NCI-H146 treated with DMSO at 0.1 percent for 48 hours (cell line): ENCODE data around the gene PRKAR2B.

Experiments
- DNase-seq: peaks from one replicate; lab custom pipeline; 2025; ENCODE audit not compliant: unreplicated experiment; lab: John Stamatoyannopoulos, UW

The PRKAR2B gene

DNA sequence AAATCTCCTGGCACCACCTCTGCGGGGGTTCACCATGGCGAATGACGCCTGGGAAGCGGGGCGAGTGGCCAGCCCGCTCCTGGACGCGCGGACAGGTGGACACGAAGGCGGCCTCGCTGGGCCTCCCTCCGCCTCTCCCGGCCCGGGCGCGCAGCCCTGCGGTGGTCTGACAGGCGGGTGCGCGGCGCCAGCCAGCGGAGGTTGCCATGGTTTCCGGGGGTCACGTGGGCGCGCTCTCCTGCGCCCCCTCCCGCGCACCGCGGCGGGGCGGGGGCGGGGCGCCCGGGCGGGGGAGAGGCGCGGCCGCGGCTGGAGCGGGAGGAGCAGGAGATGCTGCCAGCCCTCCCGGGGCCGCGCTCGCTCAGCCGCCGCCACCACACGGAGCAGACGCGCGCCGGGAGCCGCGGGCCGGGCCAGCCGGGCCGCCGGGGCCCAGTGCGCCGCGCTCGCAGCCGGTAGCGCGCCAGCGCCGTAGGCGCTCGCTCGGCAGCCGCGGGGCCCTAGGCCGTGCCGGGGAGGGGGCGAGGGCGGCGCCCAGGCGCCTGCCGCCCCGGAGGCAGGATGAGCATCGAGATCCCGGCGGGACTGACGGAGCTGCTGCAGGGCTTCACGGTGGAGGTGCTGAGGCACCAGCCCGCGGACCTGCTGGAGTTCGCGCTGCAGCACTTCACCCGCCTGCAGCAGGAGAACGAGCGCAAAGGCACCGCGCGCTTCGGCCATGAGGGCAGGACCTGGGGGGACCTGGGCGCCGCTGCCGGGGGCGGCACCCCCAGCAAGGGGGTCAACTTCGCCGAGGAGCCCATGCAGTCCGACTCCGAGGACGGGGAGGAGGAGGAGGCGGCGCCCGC is at the start of gene PRKAR2B:
TSS of gene PRKAR2B (plus strand) at position 359 of the 848 bp plus-strand sequence. CDS start at position 562, 203 bp downstream.
- DNase-seq: peak; percentile 81

GRCh38 chr7:106994833-106995232 is 49.7 kb upstream of the PRKAR2B start:
- no peak for DNase-seq

- DNase-seq: no peak
Observed at GRCh38 chr7:106997487-106998271, 46.8 kb upstream of the PRKAR2B start.

DNA sequence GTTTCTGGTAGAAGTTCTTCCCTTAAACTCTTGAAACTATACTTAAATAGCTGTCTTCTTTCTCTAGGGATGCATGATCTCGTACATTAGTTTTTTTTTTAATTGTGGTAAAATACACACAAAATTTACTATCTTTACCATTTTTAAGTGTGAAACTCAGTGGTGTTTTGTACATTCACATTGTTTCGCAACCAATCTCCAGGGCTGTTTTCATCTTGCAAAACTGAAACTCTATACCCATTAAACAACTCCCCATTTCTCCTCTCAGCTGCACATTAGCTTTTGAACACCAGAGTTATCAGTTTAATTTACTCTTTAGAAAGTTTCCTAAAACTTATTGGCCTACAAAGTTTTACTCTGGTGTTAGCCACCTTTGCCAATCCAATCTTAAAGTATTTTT is 45.5 kb upstream of the PRKAR2B start:
- no peak for DNase-seq

- DNase-seq: no peak
Observed at GRCh38 chr7:107001490-107001889, 43.0 kb upstream of the PRKAR2B start.

DNA sequence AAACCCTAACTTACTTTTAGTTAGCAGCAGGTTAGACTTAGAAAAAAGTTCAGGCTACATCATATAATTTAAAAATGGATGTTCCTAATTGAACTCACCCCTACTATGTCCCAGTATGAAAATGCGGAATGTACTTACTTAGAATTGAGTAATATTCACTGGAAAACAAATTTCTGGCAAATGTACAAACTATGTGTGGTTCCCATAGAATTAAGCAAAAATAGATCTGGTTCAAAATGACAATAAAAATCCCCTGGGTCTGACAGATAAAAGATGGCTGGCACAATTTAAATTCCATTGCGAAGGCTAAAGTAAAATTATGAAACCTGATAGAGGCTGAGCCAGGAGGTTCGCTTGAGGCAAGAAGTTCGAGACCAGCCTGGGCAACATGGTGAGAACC is 42.4 kb upstream of the PRKAR2B start:
- DNase-seq: no peak

GRCh38 chr7:107002529-107002998 is 41.9 kb upstream of the PRKAR2B start:
- no peak for DNase-seq

- no peak for DNase-seq
Observed at GRCh38 chr7:107007007-107007891, 37.3 kb upstream of the PRKAR2B start.

DNA sequence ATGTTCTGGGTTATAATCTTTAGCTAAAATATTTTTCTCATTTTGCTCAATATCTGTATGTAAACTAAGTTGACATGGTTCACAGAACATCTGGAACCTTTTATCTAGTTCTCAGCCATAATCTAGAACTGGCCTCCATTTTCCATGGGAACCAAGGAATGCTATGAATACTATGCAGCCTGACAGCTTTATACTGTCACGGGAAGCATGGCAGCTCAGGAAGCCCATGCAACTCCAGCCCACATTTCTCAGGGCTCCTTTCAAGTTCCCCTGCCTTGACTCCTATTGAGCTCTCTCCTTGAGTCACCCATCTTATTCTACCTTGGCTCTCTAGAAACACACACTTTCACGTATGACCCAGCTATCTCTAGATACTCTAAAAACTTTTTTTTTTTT is 36.6 kb upstream of the PRKAR2B start:
- no peak for DNase-seq

GRCh38 chr7:107009846-107010203 is 34.7 kb upstream of the PRKAR2B start:
- no peak for DNase-seq

DNA sequence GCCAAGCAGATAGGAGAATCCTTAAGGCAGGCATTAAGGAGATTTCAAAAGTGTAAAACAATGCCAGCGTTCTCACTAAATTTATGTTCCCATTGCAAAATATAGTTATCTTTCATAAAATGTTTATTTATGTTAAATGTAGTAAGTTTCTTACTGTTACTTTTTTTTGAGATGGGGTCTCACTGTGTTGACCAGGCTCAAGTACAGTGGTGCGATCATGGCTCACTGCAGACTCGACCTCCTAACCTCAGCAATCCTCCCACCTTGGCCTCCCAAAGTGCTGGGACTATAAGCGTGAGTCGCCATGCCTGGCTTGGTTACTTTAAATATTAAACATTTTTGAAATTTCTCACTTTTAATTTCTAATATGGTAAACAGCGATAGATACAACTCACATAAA is 31.8 kb upstream of the PRKAR2B start:
- no peak for DNase-seq

DNA sequence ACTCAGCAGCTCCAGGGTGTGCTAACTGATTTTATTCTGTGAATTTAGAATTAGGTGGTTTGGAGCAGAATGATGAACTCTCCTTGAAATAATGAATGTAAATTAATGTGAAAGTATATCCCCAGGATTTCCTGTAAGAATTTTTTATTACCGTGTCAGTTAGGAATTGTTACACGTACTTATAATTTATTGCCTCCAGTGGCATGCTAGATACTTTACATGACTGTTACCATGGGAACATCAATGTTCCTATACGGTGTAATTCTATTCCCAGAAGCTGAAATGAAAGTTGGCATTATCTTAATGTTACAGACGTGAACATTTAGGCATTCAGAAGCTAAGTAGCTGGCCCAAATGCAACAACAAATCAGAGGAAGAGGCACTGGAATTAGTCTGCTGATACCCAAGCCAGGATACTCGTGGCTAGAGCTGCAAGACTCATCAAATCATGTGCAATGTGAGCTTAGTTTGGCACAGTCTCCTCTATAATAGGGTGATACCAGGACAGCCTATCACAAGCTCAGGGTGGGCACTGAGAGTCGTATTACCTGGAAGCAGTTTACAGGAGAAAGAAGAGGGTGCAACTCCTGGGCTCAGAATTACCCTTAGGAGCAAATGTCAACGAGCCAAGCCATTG is 30.0 kb upstream of the PRKAR2B start:
- no peak for DNase-seq

DNA sequence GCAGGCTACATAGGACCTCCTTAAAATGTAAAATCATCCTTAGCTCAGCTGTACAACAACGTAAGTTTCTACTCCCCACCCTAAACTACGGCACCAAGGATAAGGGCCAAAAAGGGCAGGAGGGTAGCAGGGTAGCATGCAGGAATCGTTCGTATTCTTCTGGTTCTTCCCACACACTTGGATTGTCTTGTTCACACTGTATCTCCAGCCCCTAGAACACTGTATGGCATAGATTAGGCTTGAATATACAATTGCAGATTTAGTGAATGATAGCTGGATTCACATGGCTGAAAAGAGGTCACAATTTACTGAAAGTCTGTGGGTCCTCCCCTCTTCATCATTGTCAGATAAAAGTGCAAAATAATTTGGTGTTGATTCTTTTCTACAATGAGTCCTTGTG is 28.2 kb upstream of the PRKAR2B start:
- no peak for DNase-seq

DNA sequence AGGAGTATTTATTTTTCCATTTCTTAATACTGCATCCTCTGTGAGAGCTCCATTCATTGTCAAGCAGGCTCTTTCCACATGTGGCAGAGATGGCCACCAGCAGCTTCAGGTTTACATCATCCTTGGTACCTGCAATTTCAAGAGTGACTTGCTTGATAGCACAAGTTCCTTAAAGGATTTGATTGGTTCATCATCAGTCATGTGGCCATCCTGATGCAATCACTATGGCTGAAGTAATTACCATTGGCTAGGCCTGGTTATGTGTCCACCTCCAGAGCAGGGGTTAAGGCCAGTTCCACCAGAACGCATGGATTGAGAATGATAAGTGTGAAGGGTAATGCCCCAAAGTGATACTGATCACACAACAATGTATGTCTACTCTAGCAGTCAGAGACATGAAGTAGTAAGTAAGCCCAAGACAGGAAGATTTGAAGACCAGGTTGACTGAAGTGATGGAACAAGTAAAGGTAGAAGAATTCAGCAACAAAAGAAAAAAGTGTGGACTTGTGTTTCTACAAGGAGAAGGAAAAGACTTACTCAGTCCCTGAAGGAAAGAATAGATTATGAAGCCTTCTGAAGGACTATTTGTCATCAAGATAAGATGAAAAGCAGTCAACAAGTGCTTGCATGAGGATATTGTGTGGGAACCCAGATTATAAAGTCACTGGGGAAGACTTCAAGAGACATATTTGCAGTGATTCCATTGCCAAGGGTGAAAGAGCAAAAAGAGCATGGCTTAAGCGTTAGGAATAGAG is 26.4 kb upstream of the PRKAR2B start:
- no peak for DNase-seq

DNA sequence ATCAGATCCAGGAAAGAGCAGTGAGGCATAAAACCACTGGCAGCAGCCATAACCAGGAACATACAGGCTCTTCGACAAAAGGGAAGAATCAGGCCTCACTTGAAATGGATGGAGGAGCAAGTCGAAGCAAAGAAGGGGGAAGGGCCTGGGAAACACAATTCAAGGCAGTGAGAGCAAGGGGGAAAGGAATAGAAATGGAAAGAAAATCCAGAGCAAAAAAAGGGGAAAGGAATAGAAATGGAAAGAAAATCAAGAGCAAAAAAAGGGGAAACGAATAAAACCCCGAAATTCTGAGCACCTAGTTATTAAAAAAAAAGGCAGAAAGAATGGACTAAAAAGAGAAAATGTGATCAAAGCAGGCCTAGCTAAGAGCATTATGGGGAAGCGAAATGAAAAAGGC is 24.1 kb upstream of the PRKAR2B start:
- no peak for DNase-seq

- no peak for DNase-seq
Observed at GRCh38 chr7:107021600-107021999, 22.9 kb upstream of the PRKAR2B start.

DNA sequence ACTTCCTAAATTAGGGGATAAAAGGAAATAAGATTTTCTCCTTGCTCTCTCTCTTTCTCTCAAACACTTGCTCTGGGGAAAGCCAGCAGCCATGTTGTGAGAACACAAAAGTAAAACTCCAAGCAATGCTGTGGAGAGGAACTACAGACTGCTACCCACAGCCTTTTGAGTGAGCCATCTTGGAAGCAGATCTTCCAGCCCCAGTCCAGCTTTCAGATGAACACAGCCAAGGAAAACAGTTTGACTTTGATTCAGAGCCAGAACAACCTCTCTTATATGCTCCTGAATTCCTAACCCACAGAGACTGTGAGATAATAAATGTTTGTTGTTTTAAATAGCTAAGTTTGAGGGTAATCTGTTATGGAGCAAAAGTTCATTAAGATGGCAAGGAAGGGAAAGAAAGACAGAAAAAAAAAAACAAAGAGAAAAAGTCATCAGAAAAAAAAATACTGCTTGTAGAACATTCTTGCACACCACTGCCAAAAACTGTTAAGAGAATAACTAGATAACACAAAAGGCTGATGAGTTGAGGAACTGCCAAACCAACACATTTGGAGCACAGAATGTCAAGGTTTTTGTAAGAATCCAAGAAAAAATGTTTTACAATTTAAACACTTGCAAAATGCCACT is 20.9 kb upstream of the PRKAR2B start:
- no peak for DNase-seq

DNA sequence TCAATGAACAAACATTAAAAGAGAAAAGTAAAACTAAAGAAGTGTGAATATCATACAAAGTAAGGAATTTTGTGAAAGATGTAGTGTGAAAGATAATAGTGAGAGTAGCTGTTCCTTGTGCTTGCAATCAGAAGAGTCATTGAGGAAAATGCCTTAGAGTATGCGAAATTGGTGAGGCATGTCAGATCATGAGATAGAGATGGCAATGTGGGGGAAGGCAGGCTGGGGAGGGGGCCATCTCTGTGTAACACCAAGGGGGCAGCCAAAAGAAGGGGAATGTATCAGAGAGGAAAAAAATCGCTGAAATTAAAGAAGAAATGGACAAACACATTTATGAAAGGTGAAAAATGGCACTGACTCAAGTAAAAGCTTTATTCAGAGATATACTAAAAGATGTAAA is 19.6 kb upstream of the PRKAR2B start:
- no peak for DNase-seq

DNA sequence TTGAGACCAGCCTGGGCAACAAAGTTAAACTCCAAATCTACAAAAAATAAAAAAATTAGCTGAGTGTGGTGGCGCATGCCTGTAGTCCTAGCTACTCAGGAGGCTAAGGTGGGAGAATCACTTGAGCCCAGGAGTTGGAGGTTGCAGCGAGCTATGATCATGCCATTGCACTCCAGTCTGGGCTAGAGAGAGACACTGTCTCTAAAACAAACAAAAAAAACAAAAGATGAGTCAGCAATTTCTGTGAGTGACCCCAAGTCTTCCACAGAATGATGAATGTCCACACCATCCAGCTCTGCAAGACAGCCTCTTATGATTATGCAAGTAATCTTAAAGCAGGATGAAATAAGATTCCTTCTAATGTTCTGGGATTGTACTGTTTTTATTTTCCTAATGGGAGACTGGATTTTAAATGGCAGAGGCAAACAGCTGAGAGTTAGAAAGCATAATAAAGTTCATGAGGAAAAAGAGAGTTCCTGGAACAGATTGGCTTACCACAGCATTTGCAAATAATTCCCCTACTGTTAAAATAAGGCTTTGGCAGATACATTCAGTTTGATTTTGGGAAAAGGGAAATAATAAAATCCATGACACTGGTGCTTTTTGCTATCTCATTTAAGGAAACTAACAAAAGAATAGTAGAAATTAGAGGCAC is 18.9 kb upstream of the PRKAR2B start:
- peak; percentile 5 for DNase-seq
